CD4-positive, alpha-beta T cell treated with Interleukin-15 for 4 hours (primary cell): ENCODE results near the gene USP7.
"Not testable (repeated sequence)": the region's sequence is repeated elsewhere in the genome, so short reads cannot be mapped to it uniquely, and the experiment has no call there.

Experiments used
- DNase-seq: peaks from one replicate; pipeline ENCODE4 v3.0.0-alpha.2; 2020; ENCODE audit warnings: low spot score

The USP7 gene

DNA sequence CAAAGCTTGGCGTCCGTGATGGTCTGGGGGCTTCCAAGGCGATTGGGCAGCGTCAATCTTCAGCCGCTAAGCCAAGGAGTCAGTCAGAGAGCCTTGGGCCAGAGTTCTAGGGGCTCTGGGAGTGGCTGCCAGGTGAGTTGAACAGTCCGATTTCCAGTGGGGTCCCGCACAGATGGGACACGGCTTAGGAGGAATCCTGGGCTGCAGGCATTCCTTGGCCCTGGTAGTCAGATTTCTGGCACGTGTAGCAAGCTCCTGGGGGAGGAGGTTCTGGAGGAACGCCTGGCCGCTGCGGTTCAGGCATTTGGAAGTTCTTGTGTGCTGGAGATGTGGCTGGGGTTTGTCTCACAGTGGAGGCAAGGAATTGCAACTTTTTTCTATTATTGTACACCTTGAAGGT is 120.4 kb downstream of the USP7 start:
- DNase-seq, result not testable (repeated sequence)
